CD4-positive, CD25-positive, alpha-beta regulatory T cell (primary cell): ENCODE data around the gene ORM1. TPM values are rescaled to one million over a fixed set of nuclear protein-coding genes. Genes with fewer than 3 reads are reported as not detected.

Source experiments
- ATAC-seq, 2 donors: fragments of 150-1000 bp; cut with Tn5 transposase; one replicate each; pipeline ENCODE4 v1.10.0; 2021; ENCODE audit warnings: low read depth in 2 of 2, moderate number of reproducible peaks in 2 of 2, moderate library complexity in 1 of 2
- DNase-seq, 3 donors: peaks; one replicate each; pipeline versions ENCODE4 v3.0.0 to v3.0.0-alpha.2; 2012 to 2022; ENCODE audit warnings: mixed read lengths in 1 of 3
- H3K27ac ChIP-seq: one replicate; pipeline ENCODE4 v1.7.0; 2013; ENCODE audit warnings: mild to moderate bottlenecking, low read length; ENCODE audit not compliant: insufficient read depth, poor library complexity, severe bottlenecking
- H3K27me3 ChIP-seq: one replicate; pipeline ENCODE4 v1.7.0; 2013; ENCODE audit warnings: low read length; ENCODE audit not compliant: control insufficient read depth, insufficient read depth
- H3K36me3 ChIP-seq: one replicate; pipeline ENCODE4 v1.7.0; 2013; ENCODE audit warnings: mild to moderate bottlenecking, low read length, moderate library complexity; ENCODE audit not compliant: control insufficient read depth, insufficient read depth
- H3K4me1 ChIP-seq: 2 replicates; pipeline ENCODE4 v1.7.0; 2013; ENCODE audit warnings: mild to moderate bottlenecking, low read length; ENCODE audit not compliant: insufficient read depth, control insufficient read depth, poor library complexity, severe bottlenecking
- H3K4me3 ChIP-seq: one replicate; pipeline ENCODE4 v1.7.0; 2013; ENCODE audit warnings: low read depth, mild to moderate bottlenecking, low read length, moderate library complexity
- H3K9me3 ChIP-seq, 2 experiments: 1 replicate in 1 of 2; 2 replicates in 1 of 2; pipeline ENCODE4 v1.7.0; 2013; ENCODE audit warnings: low read length in 2 of 2, mild to moderate bottlenecking in 1 of 2, moderate library complexity in 1 of 2; ENCODE audit not compliant: control insufficient read depth in 2 of 2
- H3K27ac Mint-ChIP-seq, 3 donors: one replicate each; pipeline ENCODE4 v1.8.0; 2020 to 2022; ENCODE audit warnings: mild to moderate bottlenecking in 3 of 3, mixed read lengths in 3 of 3, moderate library complexity in 2 of 3
- H3K27me3 Mint-ChIP-seq: one replicate; pipeline ENCODE4 v1.8.0; 2022; ENCODE audit warnings: mild to moderate bottlenecking, mixed read lengths
- H3K36me3 Mint-ChIP-seq: one replicate; pipeline ENCODE4 v1.8.0; 2020; ENCODE audit warnings: mixed read lengths
- H3K4me1 Mint-ChIP-seq, 4 donors: one replicate each; pipeline ENCODE4 v1.8.0; 2020 to 2022; ENCODE audit warnings: mixed read lengths in 4 of 4, mild to moderate bottlenecking in 1 of 4
- H3K4me3 Mint-ChIP-seq, 4 donors: one replicate each; pipeline ENCODE4 v1.8.0; 2020 to 2022; ENCODE audit warnings: mild to moderate bottlenecking in 4 of 4, mixed read lengths in 4 of 4, moderate library complexity in 3 of 4
- H3K9me3 Mint-ChIP-seq, 7 donors: one replicate each; pipeline ENCODE4 v1.8.0; 2020 to 2022; ENCODE audit warnings: mixed read lengths in 7 of 7, mild to moderate bottlenecking in 3 of 7, moderate library complexity in 2 of 7
- polyA plus RNA-seq, 4 donors: library from polyadenylated mRNA; unstranded; fragments of 300-500 nt; fragmentation: Illumina TruSeq; gene quantifications; one replicate each; pipeline ENCODE4 v1.2.3, GENCODE V29; 2021
- total RNA-seq: library from RNA; stranded (reverse); gene quantifications from one replicate; pipeline ENCODE4 v1.2.3, GENCODE V29; 2022

Gene ORM1
- total and polyA plus RNA-seq, 5 donors from 2014 or later: not detected

GRCh38 chr9:114341991-114342390 lies 19.1 kb downstream of the ORM1 start:
- H3K4me1 ChIP-seq: no peaks in the 10 kb centered on the region
- Mint-ChIP-seq H3K36me3 (peaks cover 57% of the 10 kb centered on the region), H3K27ac (peak overlapping the region in 1 of 3 donors; percentile 69), H3K9me3 (no peaks in the 10 kb centered on the region), H3K4me1 (peaks cover 4 to 25% (median 8%) of the 10 kb centered on the region in 4 donors), H3K4me3 (no peak overlapping the region), H3K27me3 (peaks cover 4% of the 10 kb centered on the region)
- peaks cover 99% of the 10 kb centered on the region for H3K36me3 ChIP-seq
- DNase-seq (no peak), ATAC-seq (no peak)
- no peak overlapping the region for H3K4me3 ChIP-seq
- no peaks in the 10 kb centered on the region for H3K27me3 ChIP-seq
- H3K27ac ChIP-seq: no peak overlapping the region
- no peaks in the 10 kb centered on the region for H3K9me3 ChIP-seq

- Mint-ChIP-seq H3K4me3 (no peak overlapping the region), H3K36me3 (peaks cover 49% of the 10 kb centered on the region), H3K9me3 (no peaks in the 10 kb centered on the region), H3K27ac (no peak overlapping the region), H3K4me1 (peaks cover 4 to 24% (median 8%) of the 10 kb centered on the region in 4 donors), H3K27me3 (peaks cover 4% of the 10 kb centered on the region)
- ATAC-seq (no peak), DNase-seq (no peak)
- Histone ChIP-seq H3K4me3 (no peak overlapping the region), H3K4me1 (no peaks in the 10 kb centered on the region), H3K36me3 (peaks cover 98% of the 10 kb centered on the region), H3K9me3 (no peaks in the 10 kb centered on the region), H3K27me3 (no peaks in the 10 kb centered on the region), H3K27ac (no peak overlapping the region)
Measured at GRCh38 chr9:114342755-114343440, 20.0 kb downstream of the ORM1 start.

DNA sequence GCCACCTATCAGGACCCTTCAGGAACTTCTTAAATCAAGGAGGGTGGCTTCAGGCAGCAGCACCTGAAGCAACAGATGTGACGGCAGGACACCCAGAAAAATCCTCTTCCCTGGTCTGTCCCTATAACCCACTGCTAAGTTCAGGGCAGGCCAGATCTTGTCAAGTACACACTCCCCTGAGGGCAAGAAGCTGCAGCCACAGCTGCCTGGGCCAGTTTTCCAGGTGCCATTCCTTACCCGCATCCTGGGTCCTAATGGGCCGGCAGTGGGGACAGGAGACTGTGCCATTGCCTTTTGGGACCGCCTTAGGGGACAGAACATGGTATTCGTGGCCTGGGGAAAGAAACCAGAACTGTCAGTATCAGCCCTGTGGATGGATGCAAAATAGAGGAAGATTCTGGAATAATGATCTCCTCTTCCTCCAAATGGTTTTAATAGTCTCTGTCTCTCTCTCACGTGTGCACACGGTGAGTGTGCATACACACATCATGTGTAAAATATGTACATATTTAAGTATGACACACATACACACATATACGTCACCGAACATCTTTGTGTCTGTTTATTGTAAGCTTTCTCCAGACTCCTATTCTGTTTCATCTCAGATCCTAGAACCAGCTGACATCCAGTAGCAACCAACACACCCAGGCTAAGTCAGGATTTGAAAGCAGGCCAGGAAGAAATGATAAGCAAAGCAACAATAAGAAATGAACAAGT lies 20.7 kb downstream of the ORM1 start:
- Mint-ChIP-seq H3K4me3 (no peak overlapping the region), H3K36me3 (peaks cover 53% of the 10 kb centered on the region), H3K27ac (peak overlapping the region in 2 of 3 donors; percentile 5 to 28), H3K9me3 (no peaks in the 10 kb centered on the region), H3K27me3 (peaks cover 4% of the 10 kb centered on the region), H3K4me1 (peaks cover 4 to 31% (median 8%) of the 10 kb centered on the region in 4 donors)
- ATAC-seq: no peak
- no peaks in the 10 kb centered on the region for H3K9me3 ChIP-seq
- H3K27me3 ChIP-seq: no peaks in the 10 kb centered on the region
- H3K4me1 ChIP-seq: peaks cover 5% of the 10 kb centered on the region
- no peak overlapping the region for H3K27ac ChIP-seq
- no peak for DNase-seq
- H3K36me3 ChIP-seq: peaks cover 98% of the 10 kb centered on the region
- H3K4me3 ChIP-seq: no peak overlapping the region

DNA sequence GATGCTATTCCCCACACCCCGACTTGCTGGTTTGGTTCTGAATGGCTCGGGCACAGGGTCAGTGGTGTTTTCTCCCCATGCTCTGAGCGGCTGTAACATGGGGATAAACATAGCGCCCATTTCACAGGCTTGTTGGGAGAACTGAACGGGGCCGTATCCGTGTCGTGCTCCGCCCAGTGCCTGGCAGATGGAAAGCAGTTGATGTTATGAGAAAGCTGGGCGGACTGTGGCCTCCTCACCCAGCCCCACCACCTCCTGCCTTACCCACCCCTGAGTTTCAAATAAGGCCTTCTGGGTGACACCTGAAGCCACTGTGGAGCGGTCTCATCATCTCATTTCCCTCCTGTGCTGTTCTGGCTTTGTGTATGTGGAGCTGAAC lies 21.3 kb downstream of the ORM1 start:
- Histone ChIP-seq H3K9me3 (no peaks in the 10 kb centered on the region), H3K4me1 (peaks cover 11% of the 10 kb centered on the region), H3K4me3 (no peak overlapping the region), H3K36me3 (peaks cover 98% of the 10 kb centered on the region), H3K27ac (no peak overlapping the region), H3K27me3 (no peaks in the 10 kb centered on the region)
- Mint-ChIP-seq H3K4me1 (peaks cover under 1 to 32% (median 10%) of the 10 kb centered on the region in 4 donors), H3K9me3 (no peaks in the 10 kb centered on the region), H3K4me3 (no peak overlapping the region), H3K36me3 (peaks cover 52% of the 10 kb centered on the region), H3K27me3 (peaks cover 1% of the 10 kb centered on the region), H3K27ac (peak overlapping the region; percentile 5 to 82 (median 28))
- no peak for DNase-seq
- ATAC-seq: no peak

DNA sequence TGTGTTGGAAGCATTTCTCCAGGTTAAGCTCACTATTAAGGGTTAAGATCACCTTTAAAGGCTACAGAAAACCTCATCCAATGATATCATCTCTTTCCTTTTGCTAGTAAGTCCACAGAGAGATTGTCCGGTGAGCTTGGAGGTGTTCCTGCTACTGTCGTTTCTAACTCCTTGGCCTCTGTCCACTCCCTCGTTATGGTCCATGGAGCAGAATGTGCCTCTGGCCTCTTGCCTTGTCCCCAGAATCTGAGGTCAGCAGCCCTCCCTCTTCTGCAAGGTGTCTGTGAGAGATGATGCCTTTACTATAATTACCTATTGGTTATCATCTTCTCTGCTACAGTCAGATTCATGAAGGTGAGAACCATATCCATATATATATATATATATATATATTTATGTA lies 21.8 kb downstream of the ORM1 start:
- Histone ChIP-seq H3K27ac (no peak overlapping the region), H3K4me1 (peaks cover 16% of the 10 kb centered on the region), H3K36me3 (peaks cover 98% of the 10 kb centered on the region), H3K4me3 (no peak overlapping the region), H3K9me3 (no peaks in the 10 kb centered on the region), H3K27me3 (no peaks in the 10 kb centered on the region)
- Mint-ChIP-seq H3K27me3 (no peaks in the 10 kb centered on the region), H3K36me3 (peaks cover 52% of the 10 kb centered on the region), H3K9me3 (no peaks in the 10 kb centered on the region), H3K4me3 (no peak overlapping the region), H3K27ac (peak overlapping the region in 2 of 3 donors; percentile 17 to 82), H3K4me1 (peaks cover 3 to 37% (median 16%) of the 10 kb centered on the region in 4 donors)
- DNase-seq (no peak), ATAC-seq (no peak)

DNA sequence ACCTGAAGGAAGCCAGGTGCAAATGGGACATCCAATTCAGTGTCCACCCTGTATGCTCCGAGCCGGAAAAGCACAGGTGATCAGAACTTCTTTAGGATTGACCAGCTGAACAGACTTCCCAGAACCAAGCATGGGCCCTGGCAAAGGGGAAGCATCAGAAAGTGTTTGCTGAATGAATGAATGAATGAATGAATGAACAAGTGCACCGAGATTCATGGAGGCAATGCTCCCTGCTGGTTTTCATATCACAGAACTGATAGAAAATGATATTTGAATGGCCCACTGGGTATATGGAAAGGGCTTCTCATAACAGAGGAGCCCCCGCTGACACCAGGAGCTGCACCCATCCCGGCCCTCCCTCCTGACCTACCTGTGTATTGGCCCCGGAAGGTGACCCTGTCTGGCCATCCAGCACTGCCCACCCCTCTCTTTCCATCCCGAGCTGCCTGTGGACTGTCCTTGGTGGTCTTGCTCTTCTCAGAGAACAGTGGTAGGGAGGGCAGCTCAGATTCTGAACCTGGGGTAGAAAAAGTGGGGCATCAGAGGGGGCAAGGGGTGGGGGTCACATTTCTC lies 22.7 kb downstream of the ORM1 start:
- Histone ChIP-seq H3K4me1 (peaks cover 25% of the 10 kb centered on the region), H3K36me3 (peaks cover 98% of the 10 kb centered on the region), H3K4me3 (no peak overlapping the region), H3K9me3 (no peaks in the 10 kb centered on the region), H3K27ac (no peak overlapping the region), H3K27me3 (no peaks in the 10 kb centered on the region)
- Mint-ChIP-seq H3K4me1 (peaks cover 6 to 46% (median 24%) of the 10 kb centered on the region in 4 donors), H3K27me3 (no peaks in the 10 kb centered on the region), H3K9me3 (no peaks in the 10 kb centered on the region), H3K27ac (peak overlapping the region in 1 of 3 donors; percentile 17), H3K36me3 (peaks cover 61% of the 10 kb centered on the region), H3K4me3 (no peak overlapping the region)
- ATAC-seq (no peak), DNase-seq (no peak)

GRCh38 chr9:114346146-114346545 lies 23.2 kb downstream of the ORM1 start:
- no peak for ATAC-seq
- no peaks in the 10 kb centered on the region for H3K27me3 Mint-ChIP-seq
- Histone ChIP-seq H3K27me3 (no peaks in the 10 kb centered on the region), H3K4me3 (no peak overlapping the region), H3K4me1 (peaks cover 28% of the 10 kb centered on the region), H3K9me3 (no peaks in the 10 kb centered on the region), H3K27ac (no peak overlapping the region), H3K36me3 (peaks cover 97% of the 10 kb centered on the region)
- DNase-seq: no peak
- peaks cover 6 to 50% (median 27%) of the 10 kb centered on the region in 4 donors for H3K4me1 Mint-ChIP-seq
- peaks cover 60% of the 10 kb centered on the region for H3K36me3 Mint-ChIP-seq
- H3K9me3 Mint-ChIP-seq: no peaks in the 10 kb centered on the region
- H3K27ac Mint-ChIP-seq: no peak overlapping the region
- no peak overlapping the region for H3K4me3 Mint-ChIP-seq
